NCI-H1694 treated with DMSO at 0.1 percent for 48 hours (cell line): ENCODE data around the gene PRIMPOL.

Experiments
- DNase-seq: peaks from one replicate; lab custom pipeline; 2025; lab: John Stamatoyannopoulos, UW

PRIMPOL gene

DNA sequence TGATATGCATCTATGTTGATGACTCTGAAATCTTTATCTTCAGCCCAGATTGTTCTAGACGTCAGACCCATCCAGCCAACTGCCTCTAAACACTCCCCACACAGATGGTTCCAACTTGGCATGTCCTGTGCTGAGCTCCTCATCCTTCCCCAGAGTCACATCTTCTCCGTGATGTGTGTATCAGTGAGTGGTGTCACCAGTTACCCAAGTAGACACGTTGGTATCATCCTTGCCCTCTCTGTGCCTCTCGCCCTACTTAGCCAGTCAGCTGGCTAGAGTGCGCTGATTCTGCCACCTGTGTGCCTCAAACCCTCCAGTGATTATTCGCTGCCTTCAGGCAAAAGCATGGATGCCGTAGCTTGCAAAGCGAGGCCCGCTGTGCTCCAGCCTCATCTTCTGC, 18.6 kb downstream of the PRIMPOL start:
- DNase-seq: no peak

DNA sequence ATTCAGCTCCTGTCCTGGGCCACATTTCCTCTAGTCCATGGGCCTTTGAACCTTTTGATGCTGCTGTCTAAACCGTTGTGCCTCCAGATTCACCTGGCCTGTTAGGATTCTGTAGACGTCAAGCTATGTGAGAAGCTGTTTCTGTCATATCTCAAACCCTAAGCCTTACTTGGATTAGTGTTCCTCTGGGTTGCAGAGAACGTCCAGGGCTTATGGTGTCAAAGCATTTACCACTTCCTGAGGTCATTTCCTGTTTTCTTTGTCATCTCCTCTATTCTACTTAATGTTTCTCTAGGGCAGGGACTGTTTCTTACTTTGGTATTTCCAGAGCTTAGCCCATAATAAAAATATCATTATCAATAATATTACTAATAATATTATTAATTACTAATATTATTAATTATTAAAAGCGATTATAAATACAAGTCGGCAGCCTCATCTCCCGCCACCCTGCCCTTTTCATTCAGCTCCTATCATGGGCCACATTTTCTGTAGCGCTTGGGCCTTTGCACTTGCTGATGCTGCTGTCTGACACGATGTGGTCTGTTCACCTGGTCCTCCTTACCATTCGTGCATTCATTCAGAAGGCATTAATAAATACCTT, 19.1 kb downstream of the PRIMPOL start:
- DNase-seq: no peak

DNA sequence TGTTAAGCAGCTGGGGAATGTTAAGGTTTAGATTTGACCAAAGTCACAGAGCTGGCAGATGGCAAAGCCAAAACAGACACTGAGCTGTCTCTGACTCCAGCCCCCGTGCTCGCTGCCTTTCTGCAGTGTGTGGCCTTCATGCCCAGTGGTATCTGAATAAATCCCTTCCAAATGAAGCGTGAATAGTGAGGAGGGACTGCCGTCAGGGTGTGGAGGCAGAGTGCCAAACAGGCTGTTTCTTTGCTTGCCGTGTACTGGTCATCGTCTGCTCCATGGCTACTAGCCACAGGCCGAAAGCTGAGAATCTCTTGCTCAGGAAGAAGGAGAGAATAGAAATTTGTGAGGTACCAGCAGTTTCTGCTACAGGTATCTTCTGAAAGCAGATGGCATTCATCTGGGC, 19.7 kb downstream of the PRIMPOL start:
- no peak for DNase-seq

GRCh38 chr4:184671101-184671500, 21.6 kb downstream of the PRIMPOL start:
- no peak for DNase-seq

DNA sequence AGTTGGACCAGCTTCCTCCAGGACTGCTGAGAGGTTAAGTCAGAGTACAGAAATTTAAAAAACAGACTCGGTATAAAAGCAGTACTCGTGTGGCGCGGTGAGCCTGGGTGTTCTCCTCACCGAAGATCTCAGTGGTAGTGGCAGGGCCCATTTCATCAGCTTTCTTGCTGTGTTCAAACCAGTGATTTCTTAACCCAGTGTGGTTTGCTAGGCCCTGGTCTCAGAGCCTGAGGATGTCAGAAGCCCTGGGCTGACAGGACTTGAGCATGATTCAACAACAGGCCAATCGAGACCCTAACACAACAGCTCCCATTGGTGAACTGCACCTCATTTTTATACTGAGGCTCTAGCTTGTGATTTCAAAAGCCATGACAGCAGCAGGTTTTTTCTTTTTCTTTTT, 23.2 kb downstream of the PRIMPOL start:
- no peak for DNase-seq

DNA sequence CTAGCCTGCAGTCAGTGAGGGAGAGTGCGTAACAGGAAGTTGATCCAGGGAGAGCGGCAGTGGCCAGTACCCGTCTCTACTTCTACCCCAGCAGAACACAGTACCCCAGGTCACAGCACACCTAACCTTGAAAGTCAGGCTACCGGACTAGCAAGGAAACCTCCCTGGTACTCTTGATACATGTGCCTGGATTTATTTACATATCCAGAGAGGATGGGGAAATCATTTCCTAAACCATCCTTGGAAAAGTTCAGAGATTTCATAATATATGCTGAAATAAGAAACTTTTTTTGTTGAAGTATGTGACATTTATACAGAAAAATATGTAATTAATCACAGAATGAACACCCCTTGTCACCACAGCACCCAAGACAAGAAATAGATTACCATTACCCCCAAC, 24.5 kb downstream of the PRIMPOL start:
- no peak for DNase-seq

- DNase-seq: no peak
Observed at GRCh38 chr4:184675018-184675417, 25.5 kb downstream of the PRIMPOL start.

GRCh38 chr4:184675821-184676492, 26.4 kb downstream of the PRIMPOL start:
- no peak for DNase-seq

DNA sequence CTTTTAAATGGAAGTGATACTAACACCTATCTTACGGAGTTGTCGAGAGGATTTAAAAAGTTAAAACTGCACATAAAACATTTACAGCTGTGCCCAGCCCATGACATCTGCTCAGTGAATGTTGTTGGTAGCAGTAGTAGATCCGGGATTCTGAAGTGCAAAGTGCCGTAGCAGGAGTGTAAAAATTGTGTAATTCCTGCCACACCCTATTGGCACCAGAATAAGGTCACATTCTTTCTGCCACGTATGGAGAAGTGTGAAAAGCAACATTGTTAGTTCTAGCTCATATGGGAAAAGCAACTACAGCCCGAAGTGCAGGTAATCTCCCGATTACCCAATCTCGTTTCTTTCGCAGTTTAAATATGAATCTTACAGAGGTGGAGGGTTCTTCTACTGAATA, 31.2 kb downstream of the PRIMPOL start:
- DNase-seq: no peak

GRCh38 chr4:184681916-184682315, 32.4 kb downstream of the PRIMPOL start:
- no peak for DNase-seq

DNA sequence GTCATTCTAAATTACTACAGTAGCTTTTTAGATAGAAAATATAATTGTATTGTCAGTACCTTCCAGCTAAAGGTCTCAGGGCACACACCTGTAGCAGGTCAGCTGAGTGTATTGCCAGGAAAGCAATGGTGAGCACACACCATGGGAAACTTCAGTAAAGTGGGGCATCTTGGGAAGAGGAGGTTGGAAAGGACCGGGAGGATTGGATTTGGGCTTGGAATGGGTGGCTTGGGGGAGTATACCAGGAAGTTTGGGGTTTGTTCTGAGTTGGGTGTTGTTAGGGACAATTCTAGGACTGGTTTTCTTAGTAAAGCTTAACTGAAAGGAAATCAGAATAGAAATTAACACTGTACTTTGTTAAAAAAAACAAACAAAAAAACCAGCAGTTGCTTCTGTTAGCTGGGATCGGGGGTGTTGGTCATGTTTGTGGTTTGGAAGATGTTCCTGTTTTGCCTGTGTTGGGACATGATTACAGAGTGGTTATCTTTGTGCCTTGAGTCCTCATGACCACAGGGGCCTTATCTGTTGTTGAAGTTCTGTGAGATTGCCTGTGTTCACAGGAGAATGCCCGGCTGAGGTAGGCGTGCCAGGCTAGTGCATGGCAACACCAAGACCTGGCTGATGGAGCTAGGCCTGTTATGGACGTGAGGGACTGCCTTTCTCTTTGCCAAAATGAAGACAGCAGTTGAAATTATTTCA, 35.1 kb downstream of the PRIMPOL start:
- no peak for DNase-seq

GRCh38 chr4:184688005-184688404, 38.5 kb downstream of the PRIMPOL start:
- DNase-seq: no peak

DNA sequence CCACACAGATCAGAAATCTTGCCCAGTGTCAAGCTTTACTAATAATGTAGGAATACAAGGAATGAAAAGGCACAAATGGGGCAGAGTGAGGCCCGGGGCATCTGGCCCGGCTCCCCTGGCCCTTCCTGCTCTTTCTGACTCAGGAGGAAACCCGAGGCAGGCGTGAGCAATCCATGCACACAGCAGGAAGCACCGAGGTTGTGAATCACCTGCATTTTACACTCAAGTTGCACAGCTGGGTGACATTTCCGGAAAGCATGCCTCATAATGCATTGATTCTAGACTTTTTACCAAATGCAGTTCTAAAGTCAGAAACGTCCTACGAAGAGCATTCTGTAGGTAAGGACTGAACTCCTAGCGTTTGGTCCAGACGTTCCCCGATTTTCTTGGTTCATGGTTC, 38.9 kb downstream of the PRIMPOL start:
- no peak for DNase-seq

GRCh38 chr4:184689681-184690080, 40.1 kb downstream of the PRIMPOL start:
- DNase-seq: no peak

DNA sequence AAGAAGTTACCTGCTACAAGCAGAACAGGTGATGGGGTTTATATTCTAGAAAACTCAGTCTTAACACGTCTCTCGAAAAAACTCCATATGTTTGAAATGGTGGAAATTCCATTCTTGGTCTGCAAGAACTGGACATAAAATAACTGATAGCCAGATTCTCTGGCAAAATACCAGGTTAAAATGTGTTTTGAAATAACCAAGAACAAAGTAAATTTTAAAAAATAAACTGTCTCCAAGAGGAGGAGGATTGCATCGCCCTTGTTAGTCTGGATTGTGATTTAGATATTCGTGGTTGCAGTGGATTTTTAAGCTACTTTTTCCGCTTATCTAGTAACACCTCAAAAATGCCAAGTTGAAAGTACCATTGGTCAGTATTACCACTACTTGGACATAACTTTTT, 43.5 kb downstream of the PRIMPOL start:
- no peak for DNase-seq

DNA sequence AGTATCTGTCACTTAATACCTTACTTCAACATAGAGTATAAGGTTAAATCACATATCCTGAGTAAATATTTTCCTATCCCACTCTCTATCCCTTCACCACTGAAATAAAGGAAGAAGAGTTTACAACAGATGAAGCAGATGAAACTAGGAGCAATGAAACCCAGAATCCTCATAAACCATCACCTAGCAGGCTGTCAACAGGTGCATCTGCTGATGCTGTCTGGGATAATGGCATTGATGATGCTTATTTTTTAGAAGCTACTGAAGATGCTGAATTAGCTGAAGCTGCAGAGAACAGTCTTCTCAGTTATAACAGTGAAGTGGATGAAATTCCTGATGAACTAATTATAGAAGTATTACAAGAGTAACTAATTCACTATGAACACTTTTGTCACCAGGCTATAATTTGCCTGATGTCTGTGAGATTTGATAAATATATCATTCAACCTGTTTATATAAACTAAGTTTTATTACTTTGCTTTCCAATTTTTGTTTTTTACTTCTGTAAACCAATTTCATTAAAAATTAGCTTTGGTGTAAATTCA, 44.9 kb downstream of the PRIMPOL start:
- no peak for DNase-seq

DNA sequence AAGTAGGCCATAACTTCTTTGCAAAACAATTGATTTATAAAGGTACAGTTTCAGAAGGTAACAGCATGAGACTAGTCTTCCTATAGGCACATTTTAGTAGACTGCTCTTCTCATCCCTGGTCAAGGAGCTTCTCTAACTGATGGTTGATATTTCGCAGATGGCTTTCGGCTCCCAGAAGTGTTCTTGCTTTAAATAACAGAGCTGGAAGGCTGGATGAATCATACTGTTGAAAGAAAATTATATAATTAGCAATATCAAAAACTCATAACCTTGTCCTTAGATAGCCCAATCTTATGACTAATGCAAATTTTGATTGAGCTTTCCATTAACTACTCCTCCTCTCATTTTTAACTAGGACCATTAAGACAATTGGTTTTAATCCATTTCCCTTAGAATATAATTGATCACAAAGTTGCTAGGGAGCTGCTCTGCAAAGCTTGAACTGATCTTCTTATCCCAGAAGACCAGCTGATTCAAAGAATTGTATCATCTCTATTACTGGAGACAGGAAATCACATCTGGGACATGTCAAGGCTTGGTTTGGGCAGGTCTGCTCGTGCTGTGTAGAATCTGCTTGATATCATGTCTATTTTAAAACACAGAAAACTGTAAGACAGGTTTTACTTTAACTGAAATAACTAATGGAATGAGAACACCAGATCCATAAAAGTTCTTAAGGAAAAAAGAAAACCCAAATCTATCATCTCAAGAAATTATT, 45.8 kb downstream of the PRIMPOL start:
- no peak for DNase-seq

DNA sequence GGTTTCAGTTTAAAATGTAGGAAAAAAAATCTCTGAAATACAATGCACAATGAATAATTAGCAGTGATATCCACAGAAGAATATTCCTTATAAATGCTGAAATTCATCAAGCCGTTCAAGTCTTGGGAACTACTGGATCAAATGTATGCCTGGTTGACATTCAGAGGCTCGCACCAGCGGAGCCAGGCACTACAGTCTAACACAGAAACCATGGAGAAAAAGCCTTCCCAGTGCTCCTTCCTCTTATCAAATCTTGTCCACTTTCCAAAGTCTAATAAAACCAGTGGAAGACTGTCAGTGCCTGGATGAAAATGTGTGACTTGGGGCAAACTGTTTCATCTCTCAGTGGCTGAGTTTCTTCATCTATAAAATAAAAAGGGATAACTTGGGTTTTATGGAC, 48.4 kb downstream of the PRIMPOL start:
- DNase-seq: no peak

DNA sequence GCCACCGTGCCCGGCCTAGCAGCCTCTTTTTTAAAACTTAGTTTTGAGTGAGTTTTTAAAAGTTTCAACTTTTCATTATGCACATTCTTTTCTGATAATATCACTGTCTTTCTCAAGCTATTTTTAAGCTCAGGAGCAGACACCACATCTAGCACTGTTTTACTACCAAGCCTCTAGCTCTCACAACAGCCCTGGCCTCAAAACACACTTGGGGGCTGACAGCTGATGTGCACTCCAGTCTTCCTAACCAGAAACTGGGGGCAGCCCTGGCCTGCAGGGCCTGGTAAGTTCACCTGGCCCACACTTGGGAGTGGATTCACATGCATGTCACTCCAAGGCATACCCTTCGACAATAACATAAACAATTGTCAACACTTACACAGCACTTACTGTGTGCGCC, 50.4 kb downstream of the PRIMPOL start:
- no peak for DNase-seq

GRCh38 chr4:184702114-184702513, 52.6 kb downstream of the PRIMPOL start:
- no peak for DNase-seq

DNA sequence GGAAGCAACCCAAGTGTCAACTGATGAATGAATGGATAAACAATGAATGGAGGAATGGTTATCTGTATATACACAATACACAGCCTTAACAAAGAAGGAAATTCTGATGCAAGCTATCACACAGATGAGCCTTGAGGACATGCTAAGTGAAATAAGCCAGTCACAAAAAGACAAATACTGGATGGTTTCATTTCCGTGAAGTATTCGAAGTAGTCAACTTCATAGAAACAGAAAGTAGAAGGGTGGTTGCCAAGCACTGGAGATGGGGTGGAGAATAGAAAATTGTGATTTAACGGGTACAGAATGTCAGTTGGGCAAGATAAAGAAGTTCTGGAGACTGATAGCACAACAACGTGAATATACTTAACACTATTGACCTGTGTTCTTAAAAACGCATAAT, 56.2 kb downstream of the PRIMPOL start:
- DNase-seq: no peak

DNA sequence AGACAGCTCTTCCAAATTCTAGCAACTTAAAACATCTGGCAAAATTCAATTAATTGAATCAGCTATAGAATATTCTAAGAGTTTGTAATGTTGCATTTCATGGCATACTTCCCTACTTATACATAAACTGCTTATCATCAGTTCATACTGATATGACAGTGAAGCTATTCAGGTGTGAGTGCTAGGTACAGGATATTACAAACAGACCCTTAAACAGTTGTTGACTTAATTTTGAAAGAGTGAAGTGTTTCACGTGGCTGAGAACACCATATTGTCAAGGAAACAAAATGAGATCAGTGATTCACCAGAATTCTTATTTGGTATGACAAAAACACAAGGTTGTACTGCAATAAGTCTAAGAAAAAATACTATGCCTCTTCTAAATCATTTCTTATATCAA, 56.9 kb downstream of the PRIMPOL start:
- no peak for DNase-seq

DNA sequence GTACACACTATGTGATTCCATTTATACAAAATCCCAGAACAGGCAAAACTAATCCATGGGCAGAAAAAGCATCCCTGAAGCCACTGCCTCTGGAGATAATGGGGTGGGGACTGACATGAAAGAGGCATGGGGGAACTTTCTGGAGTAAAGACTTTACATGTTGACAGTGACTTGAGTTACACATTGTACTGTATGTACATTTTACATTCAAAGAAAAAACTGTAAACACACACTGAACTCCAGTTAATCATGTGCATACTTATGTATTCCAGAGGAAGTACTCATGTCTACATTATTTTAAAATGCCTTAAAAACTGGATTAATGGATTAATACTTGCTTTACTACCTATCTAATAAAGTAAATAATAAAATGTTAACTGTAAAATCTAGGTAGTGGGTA, 62.8 kb downstream of the PRIMPOL start:
- no peak for DNase-seq
